ENCODE results near the gene IL6R. TPM values are rescaled to one million over a fixed set of nuclear protein-coding genes. Genes with fewer than 3 reads are reported as not detected.

The IL6R gene
- total RNA-seq, 4 donors from 2014 or later, result 24.4 to 39.4 (median 27.8) TPM

DNA sequence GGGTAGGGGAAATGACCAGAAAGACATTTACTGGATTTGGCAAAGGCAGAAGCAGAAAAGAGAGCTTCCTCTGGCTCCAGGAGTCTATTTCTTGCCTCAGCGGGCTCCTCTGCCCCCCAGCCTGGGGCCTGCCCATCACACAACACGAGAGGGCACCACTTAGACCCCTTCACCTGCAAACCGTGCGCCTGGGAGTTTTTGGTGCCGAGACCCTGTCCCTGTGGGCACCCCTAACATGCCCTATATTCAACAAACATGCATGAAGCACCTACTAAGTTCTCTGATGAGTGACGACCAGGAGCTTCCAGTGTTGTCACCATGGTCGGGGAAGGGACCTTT is 18.8 kb downstream of the IL6R start:
- TF ChIP-seq, protein P1, sequence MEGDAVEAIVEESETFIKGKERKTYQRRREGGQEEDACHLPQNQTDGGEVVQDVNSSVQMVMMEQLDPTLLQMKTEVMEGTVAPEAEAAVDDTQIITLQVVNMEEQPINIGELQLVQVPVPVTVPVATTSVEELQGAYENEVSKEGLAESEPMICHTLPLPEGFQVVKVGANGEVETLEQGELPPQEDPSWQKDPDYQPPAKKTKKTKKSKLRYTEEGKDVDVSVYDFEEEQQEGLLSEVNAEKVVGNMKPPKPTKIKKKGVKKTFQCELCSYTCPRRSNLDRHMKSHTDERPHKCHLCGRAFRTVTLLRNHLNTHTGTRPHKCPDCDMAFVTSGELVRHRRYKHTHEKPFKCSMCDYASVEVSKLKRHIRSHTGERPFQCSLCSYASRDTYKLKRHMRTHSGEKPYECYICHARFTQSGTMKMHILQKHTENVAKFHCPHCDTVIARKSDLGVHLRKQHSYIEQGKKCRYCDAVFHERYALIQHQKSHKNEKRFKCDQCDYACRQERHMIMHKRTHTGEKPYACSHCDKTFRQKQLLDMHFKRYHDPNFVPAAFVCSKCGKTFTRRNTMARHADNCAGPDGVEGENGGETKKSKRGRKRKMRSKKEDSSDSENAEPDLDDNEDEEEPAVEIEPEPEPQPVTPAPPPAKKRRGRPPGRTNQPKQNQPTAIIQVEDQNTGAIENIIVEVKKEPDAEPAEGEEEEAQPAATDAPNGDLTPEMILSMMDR (IDR thresholded peaks at IDR 0.05; ENCODE audit: low read depth), result no peak

DNA sequence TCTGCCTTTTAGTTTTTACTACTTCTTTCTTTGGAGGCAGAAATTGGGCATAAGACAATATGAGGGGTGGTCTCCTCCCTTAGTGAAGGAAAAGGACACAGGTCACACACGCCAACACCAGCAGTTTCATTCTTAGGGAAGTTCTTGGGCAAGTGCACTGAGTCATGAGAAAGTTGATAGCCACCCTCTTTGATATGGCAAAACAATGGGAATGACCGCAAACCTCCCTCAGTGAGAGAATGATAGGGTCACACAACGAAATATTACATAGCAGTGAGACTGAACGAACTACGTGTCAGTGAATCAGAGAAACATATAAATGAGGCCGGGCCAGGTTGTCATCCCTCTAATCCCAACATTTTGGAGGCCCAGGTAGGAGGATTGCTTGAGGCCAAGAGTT is 20.0 kb downstream of the IL6R start:
- TF ChIP-seq, protein P1 (IDR thresholded peaks at IDR 0.05; ENCODE audit: low read depth), result no peak

DNA sequence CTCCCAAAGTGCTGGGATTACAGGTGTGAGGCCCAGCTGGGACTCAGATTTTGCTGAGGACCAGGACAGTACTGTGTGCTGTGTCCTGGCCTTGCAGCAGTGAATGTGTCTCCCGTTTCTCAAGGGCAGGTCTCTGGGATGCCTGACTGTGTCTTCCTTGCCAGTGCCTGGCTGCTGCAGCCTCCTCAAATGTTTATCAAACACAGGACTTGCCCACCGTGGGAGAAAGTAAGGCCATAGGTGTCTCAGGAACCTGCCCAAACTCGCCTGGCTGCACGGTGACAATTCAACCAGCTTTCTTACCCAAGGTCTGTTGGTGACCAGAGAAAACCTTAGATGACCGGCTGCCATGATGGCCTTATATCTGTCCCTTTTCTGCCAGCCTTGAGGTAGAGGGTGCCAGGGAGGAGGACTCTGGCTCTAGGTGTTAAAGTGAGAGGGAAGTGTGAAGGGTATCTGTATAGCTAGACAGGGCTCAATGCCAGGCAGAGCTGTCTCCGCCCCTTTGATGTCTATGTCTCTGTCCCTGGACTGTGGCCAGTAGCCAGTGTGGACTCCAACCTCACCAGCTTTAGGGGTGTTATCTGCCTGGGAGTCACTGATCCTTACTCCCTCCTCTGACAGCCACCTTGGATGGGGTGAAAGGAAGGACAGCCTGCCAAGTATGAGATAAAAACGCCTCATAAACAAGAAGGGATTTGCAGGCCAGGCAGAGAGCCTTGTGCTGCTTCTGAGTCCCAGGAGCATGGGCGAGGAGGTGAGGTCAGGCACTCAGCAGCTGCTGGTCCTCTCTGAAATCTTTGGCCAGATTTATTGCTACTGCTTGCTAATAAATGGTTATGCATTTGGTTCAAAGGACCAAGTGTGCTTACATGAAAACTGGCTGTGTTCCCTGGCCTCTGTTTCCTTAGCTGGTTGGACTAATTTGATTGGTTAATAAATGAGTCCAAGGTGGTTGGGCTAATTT is 22.3 kb downstream of the IL6R start:
- TF ChIP-seq, protein P1 (IDR thresholded peaks at IDR 0.05; ENCODE audit: low read depth), result no peak

DNA sequence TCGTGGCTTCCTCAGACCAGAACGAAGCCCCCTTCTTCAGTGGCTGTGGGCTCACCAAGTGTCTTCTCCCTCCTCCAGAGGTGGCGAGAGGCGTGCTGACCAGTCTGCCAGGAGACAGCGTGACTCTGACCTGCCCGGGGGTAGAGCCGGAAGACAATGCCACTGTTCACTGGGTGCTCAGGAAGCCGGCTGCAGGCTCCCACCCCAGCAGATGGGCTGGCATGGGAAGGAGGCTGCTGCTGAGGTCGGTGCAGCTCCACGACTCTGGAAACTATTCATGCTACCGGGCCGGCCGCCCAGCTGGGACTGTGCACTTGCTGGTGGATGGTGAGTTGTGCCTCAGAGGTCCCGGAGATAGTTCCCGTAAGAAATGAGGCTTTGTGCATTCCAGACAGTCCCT is 24.0 kb downstream of the IL6R start:
- TF ChIP-seq, protein P1 (IDR thresholded peaks at IDR 0.05; ENCODE audit: low read depth), result no peak

DNA sequence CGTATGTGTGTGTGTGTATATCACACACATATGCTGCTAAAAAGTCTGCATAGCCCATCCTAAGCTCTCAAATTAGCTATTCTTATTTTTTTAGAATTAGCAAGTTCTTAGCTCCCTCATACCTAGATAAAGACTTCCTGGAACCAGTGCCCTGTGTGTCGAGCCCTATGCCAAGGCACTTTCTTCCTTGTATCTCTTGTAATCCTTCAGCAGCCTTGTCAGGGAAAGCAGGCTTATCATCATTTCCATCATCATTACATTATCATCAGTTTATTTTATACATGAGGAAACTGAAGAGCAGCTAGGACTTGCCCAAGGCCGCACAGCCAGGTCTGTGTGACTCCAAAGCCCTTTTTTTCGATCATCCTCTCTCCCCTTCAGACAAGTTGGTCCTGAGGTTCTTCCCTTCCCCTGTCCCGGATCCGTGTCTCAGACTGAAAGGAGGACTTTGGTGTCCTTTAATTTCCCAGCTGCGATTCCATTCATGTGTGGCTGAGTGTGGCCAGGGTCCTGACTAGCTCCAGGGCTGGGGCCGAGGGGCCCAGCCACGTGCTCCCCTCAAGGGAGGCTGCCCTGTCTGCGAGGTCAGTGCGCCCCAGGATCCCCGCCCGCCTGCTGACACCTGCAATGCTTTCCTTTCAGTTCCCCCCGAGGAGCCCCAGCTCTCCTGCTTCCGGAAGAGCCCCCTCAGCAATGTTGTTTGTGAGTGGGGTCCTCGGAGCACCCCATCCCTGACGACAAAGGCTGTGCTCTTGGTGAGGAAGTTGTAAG is 24.9 kb downstream of the IL6R start:
- TF ChIP-seq, protein P1 (IDR thresholded peaks at IDR 0.05; ENCODE audit: low read depth), result no peak

DNA sequence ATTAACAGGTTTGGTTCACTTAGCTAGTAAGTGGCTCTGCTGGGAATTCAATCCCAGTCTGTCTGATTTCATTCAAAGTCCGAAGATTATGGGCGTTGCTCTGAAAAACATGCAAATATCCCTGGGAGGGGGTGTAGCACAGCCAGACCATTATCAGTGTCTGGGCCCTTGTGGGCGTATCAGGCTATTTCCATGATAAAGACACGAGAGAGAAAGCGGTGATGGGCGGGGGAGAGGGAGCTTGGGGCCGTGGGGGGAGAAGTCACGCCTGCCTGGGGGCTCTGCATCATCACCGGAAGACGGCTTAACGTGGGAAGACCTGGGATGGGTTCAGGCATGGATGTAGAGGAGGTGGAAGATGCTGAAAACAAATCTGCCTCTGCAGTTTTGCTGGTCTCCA is 25.8 kb downstream of the IL6R start:
- TF ChIP-seq, protein P1 (IDR thresholded peaks at IDR 0.05; ENCODE audit: low read depth), result no peak
